Measurements from ENCODE around the gene ITGB3BP. TPM values are rescaled to one million over a fixed set of nuclear protein-coding genes. Genes with fewer than 3 reads are reported as not detected.

Gene ITGB3BP
- total RNA-seq, 1 experiment from 2014 or later = 50.2 TPM

DNA sequence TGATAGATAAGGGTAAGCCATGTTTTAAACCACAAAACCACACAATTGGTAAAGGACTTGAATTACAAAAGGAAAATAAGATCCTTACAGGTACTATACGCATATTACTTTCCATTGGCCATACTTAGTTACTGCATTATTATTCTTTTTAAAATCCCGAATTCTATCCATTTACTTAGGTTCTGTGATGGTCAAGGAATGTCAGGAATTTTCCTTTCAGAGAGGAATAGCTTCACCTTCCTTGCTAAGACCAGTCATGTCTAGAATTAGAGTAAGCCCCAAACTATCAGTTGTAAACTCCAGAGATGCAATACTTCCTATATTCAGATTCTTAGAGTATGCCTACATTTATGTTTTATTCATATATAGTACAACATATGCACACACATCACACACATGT lies 14.0 kb upstream of the ITGB3BP start:
- ChIA-PET RAD21 (ENCODE audit: low non-redundant PET in 1 of 2, low total read pairs in 2 of 2, uncharacterized antibody in 2 of 2, unreplicated experiment in 2 of 2) (no interaction called here), POLR2A (no interaction called here), CTCF (interaction anchor here (0.6 to 2.6 kb wide), 7 partner anchors 21 to 821 kb away, joined by 3 to 9 read pairs (median 8); no protein-coding TSS in a partner anchor)
- DNase-seq (ENCODE audit: low read depth, low spot score) = no peak
- no peaks in the 10 kb centered on the region for H3K27me3 ChIP-seq (ENCODE audit: insufficient read depth, low read length)
- no peak overlapping the region for H3K4me2 ChIP-seq (ENCODE audit: low read length)
- intact Hi-C loops (cut with micrococcal nuclease) = loop anchor here (5.0 kb wide), 3 partner anchors 220 to 695 kb away; no protein-coding TSS in a partner anchor
- TF ChIP-seq EZH2 (IDR thresholded peaks at IDR 0.05) (no peak), POLR2A (IDR thresholded peaks at IDR 0.05; ENCODE audit: borderline replicate concordance, extremely low read depth, insufficient read depth, insufficient read length) (no peak), SIN3A (IDR thresholded peaks at IDR 0.05; ENCODE audit: low read depth) (no peak), EGR1 (IDR thresholded peaks at IDR 0.05; ENCODE audit: low read depth) (no peak), TCF7L2 (IDR thresholded peaks at IDR 0.05; ENCODE audit: borderline replicate concordance, extremely low read depth, insufficient read depth, insufficient read length) (no peak), ELF1 (IDR thresholded peaks at IDR 0.05; ENCODE audit: borderline replicate concordance, low read depth) (no peak)
- TF ChIP-seq, protein P1, sequence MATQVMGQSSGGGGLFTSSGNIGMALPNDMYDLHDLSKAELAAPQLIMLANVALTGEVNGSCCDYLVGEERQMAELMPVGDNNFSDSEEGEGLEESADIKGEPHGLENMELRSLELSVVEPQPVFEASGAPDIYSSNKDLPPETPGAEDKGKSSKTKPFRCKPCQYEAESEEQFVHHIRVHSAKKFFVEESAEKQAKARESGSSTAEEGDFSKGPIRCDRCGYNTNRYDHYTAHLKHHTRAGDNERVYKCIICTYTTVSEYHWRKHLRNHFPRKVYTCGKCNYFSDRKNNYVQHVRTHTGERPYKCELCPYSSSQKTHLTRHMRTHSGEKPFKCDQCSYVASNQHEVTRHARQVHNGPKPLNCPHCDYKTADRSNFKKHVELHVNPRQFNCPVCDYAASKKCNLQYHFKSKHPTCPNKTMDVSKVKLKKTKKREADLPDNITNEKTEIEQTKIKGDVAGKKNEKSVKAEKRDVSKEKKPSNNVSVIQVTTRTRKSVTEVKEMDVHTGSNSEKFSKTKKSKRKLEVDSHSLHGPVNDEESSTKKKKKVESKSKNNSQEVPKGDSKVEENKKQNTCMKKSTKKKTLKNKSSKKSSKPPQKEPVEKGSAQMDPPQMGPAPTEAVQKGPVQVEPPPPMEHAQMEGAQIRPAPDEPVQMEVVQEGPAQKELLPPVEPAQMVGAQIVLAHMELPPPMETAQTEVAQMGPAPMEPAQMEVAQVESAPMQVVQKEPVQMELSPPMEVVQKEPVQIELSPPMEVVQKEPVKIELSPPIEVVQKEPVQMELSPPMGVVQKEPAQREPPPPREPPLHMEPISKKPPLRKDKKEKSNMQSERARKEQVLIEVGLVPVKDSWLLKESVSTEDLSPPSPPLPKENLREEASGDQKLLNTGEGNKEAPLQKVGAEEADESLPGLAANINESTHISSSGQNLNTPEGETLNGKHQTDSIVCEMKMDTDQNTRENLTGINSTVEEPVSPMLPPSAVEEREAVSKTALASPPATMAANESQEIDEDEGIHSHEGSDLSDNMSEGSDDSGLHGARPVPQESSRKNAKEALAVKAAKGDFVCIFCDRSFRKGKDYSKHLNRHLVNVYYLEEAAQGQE (IDR thresholded peaks at IDR 0.05; ENCODE audit: low read depth) = no peak
- no peaks in the 10 kb centered on the region for H3K9me2 ChIP-seq (ENCODE audit: insufficient read depth)
- H4K20me1 ChIP-seq (ENCODE audit: insufficient read depth) = no peaks in the 10 kb centered on the region
- no peak overlapping the region for H3K27ac ChIP-seq (ENCODE audit: low read depth, low read length)
- no peak overlapping the region for H3K4me3 ChIP-seq (replicated peaks in 1 of 2; ENCODE audit: low read depth in 1 of 2, low read length in 2 of 2)
- H3K36me3 ChIP-seq (ENCODE audit: control insufficient read depth in 1 of 2, insufficient read depth in 2 of 2, low read length in 2 of 2) = peaks cover 0 to 9% of the 10 kb centered on the region in 2 experiments; a peak in 1 of 4 replicates
- ATAC-seq = no peak
- no peak overlapping the region for H3K9ac ChIP-seq (ENCODE audit: low read length)
- H3K79me2 ChIP-seq (ENCODE audit: insufficient read depth, low read length) = no peaks in the 10 kb centered on the region
- H2AFZ ChIP-seq (ENCODE audit: low read depth, low read length, poor library complexity, severe bottlenecking) = no peak overlapping the region
- no peaks in the 10 kb centered on the region for H3K9me3 ChIP-seq (ENCODE audit: control insufficient read depth in 1 of 2, insufficient read depth in 1 of 2, low read depth in 1 of 2, low read length in 2 of 2)
- H3K4me1 ChIP-seq (ENCODE audit: control insufficient read depth in 1 of 2, insufficient read depth in 2 of 2, low read length in 2 of 2) = no peaks in the 10 kb centered on the region
- BruUV-seq (replicated peaks) = no TSS peak

All from HCT116 (cell line).